Suprapubic skin (tissue), 4 donors: ENCODE measurements around the gene LENG8. TPM values are rescaled to one million over a fixed set of nuclear protein-coding genes. Genes with fewer than 3 reads are reported as not detected.

Experiments
- DNase-seq, 2 donors: peaks; one replicate each; pipeline ENCODE4 v3.0.0-alpha.2; 2019; ENCODE audit warnings: low spot score in 2 of 2
- H3K27ac ChIP-seq: fragments of 200-600 bp; sonication (generic); one replicate; pipeline ENCODE4 v1.5.1; 2019
- H3K27me3 ChIP-seq: fragments of 200-600 bp; sonication (generic); one replicate; pipeline ENCODE4 v1.5.1; 2019
- H3K36me3 ChIP-seq: fragments of 200-600 bp; sonication (generic); one replicate; pipeline ENCODE4 v1.5.1; 2019
- H3K4me1 ChIP-seq: fragments of 200-600 bp; sonication (generic); one replicate; pipeline ENCODE4 v1.5.1; 2019
- H3K4me3 ChIP-seq: fragments of 200-600 bp; sonication (generic); one replicate; pipeline ENCODE4 v1.5.1; 2019; ENCODE audit warnings: mild to moderate bottlenecking
- H3K9me3 ChIP-seq: fragments of 200-600 bp; sonication (generic); one replicate; pipeline ENCODE4 v1.5.1; 2019
- EP300 ChIP-seq: sonication (generic); formaldehyde crosslinking; IDR thresholded peaks from one replicate; pipeline ENCODE4 v1.6.1; 2017; ENCODE audit warnings: antibody characterized with exemption
- POLR2A ChIP-seq, 2 donors: fragments of 450-650 bp; IDR thresholded peaks; one replicate each; pipeline ENCODE4 v1.6.1; 2017; ENCODE audit warnings: antibody characterized with exemption in 2 of 2, mild to moderate bottlenecking in 2 of 2, moderate library complexity in 2 of 2
- POLR2AphosphoS5 ChIP-seq, 3 donors: sonication (generic); formaldehyde crosslinking; IDR thresholded peaks; one replicate each; pipeline ENCODE4 v1.6.1; 2017; ENCODE audit warnings: antibody characterized with exemption in 3 of 3
- WGBS: methylation state at CpG from one replicate; pipeline ENCODE4 v1.1.5; 2018; 5-methylcytosine and 5-hydroxymethylcytosine counted together
- total RNA-seq, 4 donors: library from RNA; depleted of rRNA; stranded (reverse); fragments of >200 nt; gene quantifications; one replicate each; pipeline ENCODE4 v1.1.0, GENCODE V29; 2016
- TF ChIP-seq, protein P1 (sequence below), 2 donors: fragments of 200-600 bp in 1 of 2; fragments of 450-650 bp in 1 of 2; sonication (generic) in 1 of 2; IDR thresholded peaks; one replicate each; pipeline ENCODE4 v1.5.1; 2016 to 2019; ENCODE audit warnings: antibody characterized with exemption in 2 of 2, mild to moderate bottlenecking in 1 of 2, moderate library complexity in 1 of 2

Gene LENG8
- total RNA-seq, 4 donors from 2014 or later, result 80.4 to 410 (median 124) TPM

DNA sequence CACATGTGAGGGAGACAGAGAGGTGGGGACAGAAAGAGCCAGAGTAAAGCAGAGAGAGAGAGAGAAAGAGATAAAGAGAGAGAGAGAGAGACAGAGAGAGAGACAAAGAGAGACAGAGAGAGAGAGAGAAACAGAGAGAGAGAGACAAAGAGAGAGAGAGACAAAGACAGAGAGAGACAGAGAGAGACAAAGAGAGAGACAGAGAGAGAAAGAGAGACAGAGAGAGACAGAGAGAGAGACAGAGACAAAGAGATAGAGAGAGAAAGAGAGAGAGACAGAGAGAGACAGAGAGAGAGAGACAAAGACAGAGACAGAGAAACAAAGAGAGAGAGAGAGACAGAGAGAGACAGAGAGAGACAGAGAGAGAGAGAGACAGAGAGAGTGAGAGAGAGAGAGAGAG lies 38.0 kb upstream of the LENG8 start:
- Histone ChIP-seq H3K36me3 (no peaks in the 10 kb centered on the region), H3K4me3 (no peak overlapping the region), H3K27ac (no peak overlapping the region), H3K9me3 (no peaks in the 10 kb centered on the region), H3K27me3 (peaks cover 33% of the 10 kb centered on the region), H3K4me1 (peaks cover 8% of the 10 kb centered on the region)
- no peak for TF ChIP-seq EP300
- TF ChIP-seq, protein P1, sequence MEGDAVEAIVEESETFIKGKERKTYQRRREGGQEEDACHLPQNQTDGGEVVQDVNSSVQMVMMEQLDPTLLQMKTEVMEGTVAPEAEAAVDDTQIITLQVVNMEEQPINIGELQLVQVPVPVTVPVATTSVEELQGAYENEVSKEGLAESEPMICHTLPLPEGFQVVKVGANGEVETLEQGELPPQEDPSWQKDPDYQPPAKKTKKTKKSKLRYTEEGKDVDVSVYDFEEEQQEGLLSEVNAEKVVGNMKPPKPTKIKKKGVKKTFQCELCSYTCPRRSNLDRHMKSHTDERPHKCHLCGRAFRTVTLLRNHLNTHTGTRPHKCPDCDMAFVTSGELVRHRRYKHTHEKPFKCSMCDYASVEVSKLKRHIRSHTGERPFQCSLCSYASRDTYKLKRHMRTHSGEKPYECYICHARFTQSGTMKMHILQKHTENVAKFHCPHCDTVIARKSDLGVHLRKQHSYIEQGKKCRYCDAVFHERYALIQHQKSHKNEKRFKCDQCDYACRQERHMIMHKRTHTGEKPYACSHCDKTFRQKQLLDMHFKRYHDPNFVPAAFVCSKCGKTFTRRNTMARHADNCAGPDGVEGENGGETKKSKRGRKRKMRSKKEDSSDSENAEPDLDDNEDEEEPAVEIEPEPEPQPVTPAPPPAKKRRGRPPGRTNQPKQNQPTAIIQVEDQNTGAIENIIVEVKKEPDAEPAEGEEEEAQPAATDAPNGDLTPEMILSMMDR (IDR thresholded peaks at IDR 0.05), result no peak
- TF ChIP-seq POLR2AphosphoS5 (IDR thresholded peaks at IDR 0.05), result no peak
- no peak for TF ChIP-seq POLR2A (IDR thresholded peaks at IDR 0.05)
- DNase-seq, result no peak

DNA sequence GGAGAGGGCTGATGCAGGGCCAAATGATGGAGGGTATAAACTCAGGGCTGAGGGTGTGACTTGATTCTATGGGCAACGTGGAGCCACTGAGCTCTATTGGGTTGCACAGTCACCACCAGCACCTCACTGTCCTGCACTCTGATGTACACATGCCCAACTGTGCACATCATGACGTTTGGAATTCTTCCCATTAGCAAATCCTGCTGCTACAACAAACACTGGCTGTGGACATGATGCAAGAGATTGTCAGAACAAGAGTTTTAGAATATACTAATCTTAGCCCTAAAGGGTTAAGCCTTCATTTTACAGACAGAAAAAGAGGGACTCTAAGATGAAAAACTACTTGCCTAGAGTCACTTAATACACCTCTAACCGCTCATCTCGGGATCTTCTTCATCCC lies 36.1 kb upstream of the LENG8 start:
- H3K4me1 ChIP-seq, result peaks cover 8% of the 10 kb centered on the region
- DNase-seq, result no peak
- TF ChIP-seq POLR2A (IDR thresholded peaks at IDR 0.05) (no peak), POLR2AphosphoS5 (IDR thresholded peaks at IDR 0.05) (no peak), EP300 (no peak)
- TF ChIP-seq, protein P1 (IDR thresholded peaks at IDR 0.05), result no peak
- no peak overlapping the region for H3K27ac ChIP-seq
- 77% methylated on average over 4 of the region's 4 CpGs for WGBS
- H3K27me3 ChIP-seq, result peaks cover 49% of the 10 kb centered on the region
- H3K9me3 ChIP-seq, result no peaks in the 10 kb centered on the region
- H3K4me3 ChIP-seq, result no peak overlapping the region
- no peaks in the 10 kb centered on the region for H3K36me3 ChIP-seq

DNA sequence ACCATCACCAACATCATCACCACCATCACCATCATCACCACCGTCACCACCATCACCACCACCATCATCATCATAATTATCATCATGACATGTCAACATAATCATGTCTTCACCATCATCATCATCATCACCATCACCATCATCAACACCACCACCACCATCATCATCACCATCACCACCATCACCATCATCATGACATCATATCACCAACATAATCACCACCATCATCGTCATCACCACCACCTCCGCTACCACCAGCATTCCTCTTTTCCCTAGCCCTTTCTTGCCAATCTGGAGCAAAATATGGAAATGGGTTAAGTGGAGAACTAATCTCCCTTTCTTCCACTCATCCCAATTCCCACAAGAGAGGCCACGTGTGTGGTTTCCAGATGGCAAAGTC lies 34.8 kb upstream of the LENG8 start:
- 78% methylated on average over 4 of the region's 4 CpGs for WGBS
- Histone ChIP-seq H3K27ac (no peak overlapping the region), H3K27me3 (peaks cover 54% of the 10 kb centered on the region), H3K4me1 (peaks cover 11% of the 10 kb centered on the region), H3K9me3 (no peaks in the 10 kb centered on the region), H3K36me3 (no peaks in the 10 kb centered on the region), H3K4me3 (no peak overlapping the region)
- TF ChIP-seq, protein P1 (IDR thresholded peaks at IDR 0.05), result no peak
- no peak for TF ChIP-seq EP300
- TF ChIP-seq POLR2AphosphoS5 (IDR thresholded peaks at IDR 0.05), result no peak
- no peak for TF ChIP-seq POLR2A (IDR thresholded peaks at IDR 0.05)
- no peak for DNase-seq

DNA sequence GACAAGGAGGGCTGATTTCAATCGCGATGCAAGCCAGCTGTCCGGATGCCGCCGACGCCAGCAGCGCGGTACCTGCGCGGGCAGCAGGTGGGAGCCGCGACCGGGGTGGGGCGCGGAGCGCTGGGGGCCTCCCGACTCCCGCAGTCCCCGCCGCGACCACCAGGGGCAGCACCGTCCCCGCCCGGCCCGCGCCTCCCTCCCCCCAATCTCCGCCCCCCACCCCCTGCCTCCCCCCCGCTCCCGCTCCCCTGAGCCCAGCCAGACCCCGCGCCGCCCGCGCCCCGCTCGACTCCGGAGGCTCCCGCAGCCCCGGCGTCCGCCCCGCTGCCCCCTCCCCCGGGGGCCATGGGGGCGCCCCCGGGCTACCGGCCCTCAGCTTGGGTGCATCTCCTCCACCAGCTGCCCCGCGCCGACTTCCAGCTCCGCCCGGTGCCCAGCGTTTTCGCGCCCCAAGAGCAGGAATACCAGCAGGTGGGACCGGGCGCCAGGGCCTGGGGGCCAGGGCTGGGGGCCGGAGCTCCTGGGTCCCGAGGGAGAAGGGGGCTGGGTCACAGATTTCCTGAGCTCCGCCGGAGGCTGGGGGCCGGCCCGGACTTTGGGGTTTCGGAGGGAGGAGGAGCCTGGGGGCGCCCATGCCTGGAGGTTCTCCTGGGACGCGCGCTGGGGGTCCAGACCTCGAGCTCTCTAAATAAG lies 33.6 kb upstream of the LENG8 start, which contains the start of gene TTYH1:
Gene TTYH1, plus strand, starts transcription at position 257 of the 693 bp plus-strand sequence. Its CDS starts 89 bp downstream, at position 346.
- no peaks in the 10 kb centered on the region for H3K9me3 ChIP-seq
- peaks cover 66% of the 10 kb centered on the region for H3K27me3 ChIP-seq
- no peak for TF ChIP-seq EP300
- TF ChIP-seq POLR2A (IDR thresholded peaks at IDR 0.05), result no peak
- TF ChIP-seq POLR2AphosphoS5 (IDR thresholded peaks at IDR 0.05), result no peak
- TF ChIP-seq, protein P1 (IDR thresholded peaks at IDR 0.05), result peak in 1 of 2 donors; percentile 68
- DNase-seq, result no peak
- 2% methylated on average over 18 of the region's 68 CpGs for WGBS
- H3K27ac ChIP-seq, result peak within 1 kb of the TSS; percentile 60
- H3K4me3 ChIP-seq, result peak within 1 kb of the TSS; percentile 37
- H3K4me1 ChIP-seq, result peaks cover 14% of the 10 kb centered on the region
- H3K36me3 ChIP-seq, result no peaks in the 10 kb centered on the region

DNA sequence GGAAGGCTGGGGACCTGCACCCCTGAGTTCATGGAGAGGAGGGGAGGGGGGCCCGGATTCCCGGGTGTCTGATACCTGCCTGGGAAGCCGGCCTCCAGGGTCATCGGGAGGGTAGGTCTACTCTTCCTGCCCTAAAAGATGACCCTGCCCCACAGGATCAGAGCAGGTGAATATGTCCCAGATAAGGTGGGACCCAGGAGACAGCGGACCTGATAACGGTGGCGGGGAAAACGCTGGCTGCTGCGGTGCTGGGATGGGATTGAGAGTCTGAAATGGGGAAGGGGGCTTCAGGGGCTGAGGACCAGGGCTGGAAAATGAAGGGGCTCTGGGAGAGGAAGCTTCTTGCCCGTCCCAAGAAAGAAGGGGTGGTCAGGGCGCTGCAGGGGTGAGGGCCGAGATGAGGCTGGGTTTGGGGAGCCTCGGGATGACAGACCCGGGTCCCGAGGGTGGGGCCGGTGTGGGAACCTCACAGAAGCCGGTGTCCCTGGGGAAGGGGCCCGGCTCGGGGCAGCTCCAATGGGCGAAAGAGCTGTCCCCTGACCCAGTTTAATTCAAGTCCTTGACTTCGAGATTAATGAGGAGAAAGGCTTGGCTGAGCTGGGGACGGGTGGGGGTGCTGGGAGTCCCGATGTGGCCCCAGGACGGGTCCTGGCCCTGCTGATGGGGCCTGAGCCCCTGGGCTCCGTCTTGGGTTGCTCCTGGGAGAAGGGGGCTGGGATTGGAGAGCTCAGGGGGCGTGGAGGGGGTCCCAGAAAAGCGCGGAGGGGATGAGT lies 32.9 kb upstream of the LENG8 start:
- no peaks in the 10 kb centered on the region for H3K9me3 ChIP-seq
- DNase-seq, result no peak
- H3K27me3 ChIP-seq, result peaks cover 74% of the 10 kb centered on the region
- WGBS, result 4% methylated on average over 21 of the region's 28 CpGs
- peaks cover 22% of the 10 kb centered on the region for H3K4me1 ChIP-seq
- H3K36me3 ChIP-seq, result no peaks in the 10 kb centered on the region
- H3K27ac ChIP-seq, result peak overlapping the region; percentile 60
- TF ChIP-seq POLR2AphosphoS5 (IDR thresholded peaks at IDR 0.05) (no peak), EP300 (no peak), POLR2A (IDR thresholded peaks at IDR 0.05) (no peak)
- TF ChIP-seq, protein P1 (IDR thresholded peaks at IDR 0.05), result no peak
- H3K4me3 ChIP-seq, result peak overlapping the region; percentile 37
